HCT116 (cell line): Measurements from ENCODE around the gene FAM83D. TPM values are rescaled to one million over a fixed set of nuclear protein-coding genes. Genes with fewer than 3 reads are reported as not detected.

Experiments
- total RNA-seq: library from RNA; stranded (reverse); gene quantifications from one replicate; pipeline ENCODE4 v1.2.1, GENCODE V29; 2021; ENCODE audit not compliant: unreplicated experiment

FAM83D gene
- total RNA-seq, 1 experiment from 2014 or later: 51.1 TPM

Other genes with a start within 250 kb of the FAM83D start
- gene SLC32A1, start 201.9 kb upstream of the FAM83D start, total RNA-seq: not detected
- 22.0 TPM for gene ACTR5, start 178.0 kb upstream of the FAM83D start, total RNA-seq
- gene PPP1R16B, start 120.7 kb upstream of the FAM83D start, total RNA-seq: 0.52 TPM
- gene DHX35, start 35.9 kb downstream of the FAM83D start, total RNA-seq: 11.2 TPM